Heart left ventricle (tissue), 16 donors: Measurements from ENCODE around the gene EIF5A. TPM values are rescaled to one million over a fixed set of nuclear protein-coding genes. Genes with fewer than 3 reads are reported as not detected.
A peak's percentile ranks its signal among the peaks of the same experiment; 100 is the strongest.

Source experiments
- ATAC-seq, 4 donors: fragments of 200-7000 bp; cut with Tn5 transposase; one replicate each; pipeline ENCODE4 v1.9.1; 2020 to 2022; ENCODE audit warnings: moderate library complexity in 4 of 4, mild to moderate bottlenecking in 3 of 4, moderate number of reproducible peaks in 1 of 4
- DNase-seq, 5 donors: peaks; one replicate each; pipeline ENCODE4 v3.0.0-alpha.2; 2020
- H3K27ac ChIP-seq, 12 donors: fragments of 200-600 bp; sonication (generic) in 4 of 12; one replicate each; pipeline versions ENCODE4 v1.5.0 to v1.8.0; 2016 to 2022; ENCODE audit warnings: mild to moderate bottlenecking in 2 of 12
- H3K27me3 ChIP-seq, 9 donors: fragments of 200-600 bp; sonication (generic) in 2 of 9; one replicate each; pipeline versions ENCODE4 v1.5.1 to v1.8.0; 2016 to 2022; ENCODE audit warnings: mild to moderate bottlenecking in 3 of 9
- H3K36me3 ChIP-seq, 9 donors: fragments of 200-600 bp; sonication (generic) in 2 of 9; one replicate each; pipeline versions ENCODE4 v1.5.0 to v1.8.0; 2018 to 2022; ENCODE audit warnings: mild to moderate bottlenecking in 2 of 9
- H3K4me1 ChIP-seq, 12 donors: fragments of 200-600 bp; sonication (generic) in 4 of 12; one replicate each; pipeline versions ENCODE4 v1.5.0 to v1.8.0; 2016 to 2022; ENCODE audit warnings: mild to moderate bottlenecking in 3 of 12
- H3K4me3 ChIP-seq, 12 donors: fragments of 200-600 bp; sonication (generic) in 4 of 12; one replicate each; pipeline versions ENCODE4 v1.5.0 to v1.8.0; 2017 to 2022; ENCODE audit warnings: mild to moderate bottlenecking in 9 of 12, moderate library complexity in 4 of 12
- H3K9me3 ChIP-seq, 12 donors: fragments of 200-600 bp; sonication (generic) in 4 of 12; one replicate each; pipeline versions ENCODE4 v1.5.0 to v1.8.0; 2016 to 2022; ENCODE audit warnings: mild to moderate bottlenecking in 1 of 12
- POLR2A ChIP-seq, 2 donors: fragments of 450-650 bp; IDR thresholded peaks; one replicate each; pipeline ENCODE4 v1.6.1; 2017; ENCODE audit warnings: antibody characterized with exemption in 2 of 2, mild to moderate bottlenecking in 2 of 2, moderate library complexity in 2 of 2
- WGBS, 4 donors: extraction: QIAGEN DNeasy Blood & Tissue Kit in 2 of 4; methylation state at CpG; one replicate each; pipeline versions ENCODE4 v1.1.5 to v1.1.7; 2013 to 2018; 5-methylcytosine and 5-hydroxymethylcytosine counted together
- intact Hi-C, 10 donors: fragments of 100-400 bp; cut with DNase I; formaldehyde crosslinking; loops; one replicate each; pipeline versions ENCODE4 v1.11.1 to v1.14.2; 2022
- polyA plus RNA-seq, 2 donors: library from polyadenylated mRNA; stranded (reverse); fragments of 200-250 nt; gene quantifications; one replicate each; pipeline ENCODE4 v1.2.3, GENCODE V29; 2013
- total RNA-seq, 9 donors: library from RNA; depleted of rRNA in 2 of 9; stranded (reverse); fragments of >200 nt in 2 of 9; fragmentation: NEBNext Ultra II Directional in 3 of 9; extraction: Animal tissue kit (Norgen Biotek cat#: 25700) in 3 of 9; gene quantifications; one replicate each; pipeline versions ENCODE4 v1.1.0 to v1.2.4, GENCODE V29; 2016 to 2023
- TF ChIP-seq, protein P1 (sequence below), 12 donors: fragments of 200-600 bp; sonication (generic) in 4 of 12; IDR thresholded peaks; one replicate each; pipeline versions ENCODE4 v1.5.0 to v1.8.0; 2018 to 2022; ENCODE audit warnings: antibody characterized with exemption in 12 of 12, mild to moderate bottlenecking in 5 of 12
- donor health status: ischemic (EF 13 %, LVEDD 7.1; RV severe dilation, severe dysfunction).
- donor health status: healthy with polysubstance abuse.
- donor health status: DM: no; HTN: yes; CAD: no.
- donor health status: DM: no; HTN: no; CAD: no.
- donor health status: ischemic (EF 25% LVEDD 6.9; RV normal size, moderate dysfunction).
- donor health status: ischemic (EF 25% LVEDD 5.7; RV mildly dilated, moderate dysfunction).
- donor health status: healthy.
- donor health status: DM: yes; HTN: yes; CAD: no.
- donor health status: ischemic (EF 35%, LVEDD 5.7; RV mildly dilated, moderate dysfunction).
- donor health status: nonischemic (EF 11% LVEDD 7.7; RV severe dilation, severe dysfunction).
- donor health status: DM: yes; HTN: yes; CAD: no.
- donor health status: PGD.
- donor health status: ischemic (EF 29% LVEDD 5.4; RV normal size, mild dysfunction).
- donor health status: nonischemic (EF 23%, LVEDD 6.1; RV moderate dilation, normal function).

Gene EIF5A
- total and polyA plus RNA-seq, 11 donors, result 120 to 934 (median 268) TPM

GRCh38 chr17:7328840-7329373, 21.5 kb downstream of the EIF5A start, which contains the start of gene NEURL4:
Gene NEURL4, minus strand, starts transcription at chr17:7329335. Its CDS starts 23 bp downstream, at chr17:7329312.
- no peaks in the 10 kb centered on the region for H3K9me3 ChIP-seq
- peak in 1 of 5 donors; percentile 47 for DNase-seq
- peaks cover 0 to 6% (median 0%) of the 10 kb centered on the region in 9 donors for H3K27me3 ChIP-seq
- TF ChIP-seq, protein P1, sequence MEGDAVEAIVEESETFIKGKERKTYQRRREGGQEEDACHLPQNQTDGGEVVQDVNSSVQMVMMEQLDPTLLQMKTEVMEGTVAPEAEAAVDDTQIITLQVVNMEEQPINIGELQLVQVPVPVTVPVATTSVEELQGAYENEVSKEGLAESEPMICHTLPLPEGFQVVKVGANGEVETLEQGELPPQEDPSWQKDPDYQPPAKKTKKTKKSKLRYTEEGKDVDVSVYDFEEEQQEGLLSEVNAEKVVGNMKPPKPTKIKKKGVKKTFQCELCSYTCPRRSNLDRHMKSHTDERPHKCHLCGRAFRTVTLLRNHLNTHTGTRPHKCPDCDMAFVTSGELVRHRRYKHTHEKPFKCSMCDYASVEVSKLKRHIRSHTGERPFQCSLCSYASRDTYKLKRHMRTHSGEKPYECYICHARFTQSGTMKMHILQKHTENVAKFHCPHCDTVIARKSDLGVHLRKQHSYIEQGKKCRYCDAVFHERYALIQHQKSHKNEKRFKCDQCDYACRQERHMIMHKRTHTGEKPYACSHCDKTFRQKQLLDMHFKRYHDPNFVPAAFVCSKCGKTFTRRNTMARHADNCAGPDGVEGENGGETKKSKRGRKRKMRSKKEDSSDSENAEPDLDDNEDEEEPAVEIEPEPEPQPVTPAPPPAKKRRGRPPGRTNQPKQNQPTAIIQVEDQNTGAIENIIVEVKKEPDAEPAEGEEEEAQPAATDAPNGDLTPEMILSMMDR (IDR thresholded peaks at IDR 0.05), result no peak
- TF ChIP-seq POLR2A (IDR thresholded peaks at IDR 0.05), result no peak
- peak within 1 kb of the TSS; percentile 81 to 97 (median 90) for H3K27ac ChIP-seq
- intact Hi-C loops, result loop anchor here in 1 of 10 donors (2.0 kb wide), 1 partner anchor 20 kb away; no protein-coding TSS in a partner anchor
- peak within 1 kb of the TSS; percentile 67 to 95 (median 90) for H3K4me3 ChIP-seq
- H3K36me3 ChIP-seq, result peaks cover 0 to 30% (median 25%) of the 10 kb centered on the region in 9 donors
- ATAC-seq, result peak in 1 of 4 donors; percentile 25
- peaks cover 0 to 27% (median 16%) of the 10 kb centered on the region in 12 donors for H3K4me1 ChIP-seq
- WGBS, 4 donors, result 0 to 1% (median 1%) methylated on average over 22 to 50 of the region's 50 CpGs

GRCh38 chr17:7329374-7329996, 22.1 kb downstream of the EIF5A start:
- 0 to 1% (median 0%) methylated on average over 11 to 43 of the region's 43 CpGs for WGBS, 4 donors
- intact Hi-C loops, result loop anchor here in 1 of 10 donors (2.0 kb wide), 1 partner anchor 21 kb away; no protein-coding TSS in a partner anchor

GRCh38 chr17:7329997-7330637, 22.7 kb downstream of the EIF5A start:
- ATAC-seq (peak; percentile 66 to 77 (median 72)), DNase-seq (peak; percentile 79 to 86 (median 83))
- H3K36me3 ChIP-seq, result peaks cover 0 to 18% (median 15%) of the 10 kb centered on the region in 9 donors
- intact Hi-C loops, result loop anchor here in 2 of 10 donors (1.0 to 2.0 kb wide), 2 partner anchors 20 to 21 kb away; no protein-coding TSS in a partner anchor
- H3K27ac ChIP-seq, result peak overlapping the region; percentile 81 to 97 (median 90)
- H3K27me3 ChIP-seq, result peaks cover 0 to 14% (median 0%) of the 10 kb centered on the region in 9 donors
- H3K4me3 ChIP-seq, result peak overlapping the region; percentile 67 to 95 (median 90)
- 0 to 1% (median 0%) methylated on average over 27 to 34 of the region's 34 CpGs for WGBS, 4 donors
- peaks cover 0 to 24% (median 16%) of the 10 kb centered on the region in 12 donors for H3K4me1 ChIP-seq
- TF ChIP-seq POLR2A (IDR thresholded peaks at IDR 0.05), result no peak
- TF ChIP-seq, protein P1 (IDR thresholded peaks at IDR 0.05), result no peak
- H3K9me3 ChIP-seq, result no peaks in the 10 kb centered on the region

More at GRCh38 chr17:7329374-7329996, 22.1 kb downstream of the EIF5A start:
- DNase-seq (peak; percentile 98 to 100 (median 99)), ATAC-seq (peak; percentile 89 to 92 (median 91))
- TF ChIP-seq, protein P1 (IDR thresholded peaks at IDR 0.05), result peak in 3 of 12 donors; percentile 14 to 35 (median 35)
- peak in 1 of 2 donors; percentile 62 for TF ChIP-seq POLR2A (IDR thresholded peaks at IDR 0.05)
- Histone ChIP-seq H3K4me1 (peaks cover 0 to 24% (median 16%) of the 10 kb centered on the region in 12 donors), H3K4me3 (peak overlapping the region; percentile 67 to 95 (median 90)), H3K36me3 (peaks cover 0 to 24% (median 20%) of the 10 kb centered on the region in 9 donors), H3K9me3 (no peaks in the 10 kb centered on the region), H3K27me3 (peaks cover 0 to 7% (median 0%) of the 10 kb centered on the region in 9 donors), H3K27ac (peak overlapping the region; percentile 81 to 97 (median 90))
